SK-MEL-5 (cell line): Measurements from ENCODE around the gene OPA1. TPM values are rescaled to one million over a fixed set of nuclear protein-coding genes. Genes with fewer than 3 reads are reported as not detected.
"Not testable (repeated sequence)": the region's sequence is repeated elsewhere in the genome, so short reads cannot be mapped to it uniquely, and the experiment has no call there.

Source experiments
- DNase-seq: peaks from one replicate; pipeline ENCODE4 v3.0.0-alpha.2; 2016; ENCODE audit warnings: low read depth, low spot score
- in situ Hi-C: cut with HindIII; loops from 2 replicates; pipeline ENCODE4 v1.10.0; 2016; ENCODE audit warnings: low sequenced_read_pairs, high pct_unique_total_duplicates, low pct_unique_long_range_greater_than_20kb
- total RNA-seq: library from RNA; depleted of rRNA; stranded (reverse); fragments of >200 nt; shearing (Covaris generic); gene quantifications from 2 replicates; pipeline ENCODE4 v1.2.3, GENCODE V29; 2014

OPA1 gene
- total RNA-seq, 1 experiment from 2014 or later = 133 TPM

GRCh38 chr3:193574488-193575070 lies 18.4 kb upstream of the OPA1 start:
- in situ Hi-C loops = loop anchor here (25.0 kb wide), 1 partner anchor 762 kb away; no protein-coding TSS in a partner anchor
- DNase-seq = peak; percentile 30

- no peak for DNase-seq
- in situ Hi-C loops = no loop called here
These were observed 7.5 kb upstream of the OPA1 start for GRCh38 chr3:193585530-193585929.

GRCh38 chr3:193586526-193586925 lies 6.5 kb upstream of the OPA1 start:
- no peak for DNase-seq
- in situ Hi-C loops = no loop called here

GRCh38 chr3:193589129-193589528 lies 3.9 kb upstream of the OPA1 start:
- DNase-seq = no peak
- in situ Hi-C loops = no loop called here

- in situ Hi-C loops = no loop called here
- DNase-seq = no peak
These were observed 3.4 kb upstream of the OPA1 start for GRCh38 chr3:193589616-193590015.

GRCh38 chr3:193590088-193590856 lies 2.7 kb upstream of the OPA1 start:
- in situ Hi-C loops = no loop called here
- peak; percentile 53 for DNase-seq

GRCh38 chr3:193593668-193594030 lies 641 bp downstream of the OPA1 start:
- in situ Hi-C loops = no loop called here

GRCh38 chr3:193594946-193595689 lies 2.1 kb downstream of the OPA1 start:
- DNase-seq = no peak
- in situ Hi-C loops = no loop called here

More at GRCh38 chr3:193593668-193594030, 641 bp downstream of the OPA1 start:
- peak; percentile 32 for DNase-seq

- no peak for DNase-seq
- in situ Hi-C loops = no loop called here
These were observed 3.0 kb downstream of the OPA1 start for GRCh38 chr3:193595939-193596487.

- DNase-seq = no peak
- in situ Hi-C loops = no loop called here
These were observed 5.2 kb downstream of the OPA1 start for GRCh38 chr3:193598202-193598601.

- in situ Hi-C loops = no loop called here
- DNase-seq = no peak
These were observed 6.4 kb downstream of the OPA1 start for GRCh38 chr3:193599393-193599792.

- peak; percentile 88 for DNase-seq
- in situ Hi-C loops = no loop called here
These were observed 12.9 kb downstream of the OPA1 start for GRCh38 chr3:193605876-193606275.

GRCh38 chr3:193606892-193607291 lies 13.9 kb downstream of the OPA1 start:
- in situ Hi-C loops, DNase-seq: not testable (repeated sequence)

GRCh38 chr3:193610516-193610915 lies 17.5 kb downstream of the OPA1 start:
- DNase-seq, in situ Hi-C loops: not testable (repeated sequence)

- no peak for DNase-seq
- in situ Hi-C loops = no loop called here
These were observed 21.4 kb downstream of the OPA1 start for GRCh38 chr3:193614430-193614829.

GRCh38 chr3:193617628-193618027 lies 24.6 kb downstream of the OPA1 start:
- DNase-seq = no peak
- in situ Hi-C loops = no loop called here

GRCh38 chr3:193620057-193620456 lies 27.0 kb downstream of the OPA1 start:
- in situ Hi-C loops = no loop called here
- DNase-seq = no peak

GRCh38 chr3:193620650-193621049 lies 27.6 kb downstream of the OPA1 start:
- DNase-seq = peak; percentile 47
- in situ Hi-C loops = no loop called here
